Endodermal cell (in vitro differentiated cells): ENCODE data around the gene GABBR1. TPM values are rescaled to one million over a fixed set of nuclear protein-coding genes. Genes with fewer than 3 reads are reported as not detected.

ENCODE experiments used
- DNase-seq: peaks from one replicate; pipeline ENCODE4 v3.0.0-alpha.2; 2017
- H3K27ac ChIP-seq: 2 replicates; pipeline ENCODE4 v1.5.1; 2013; ENCODE audit warnings: mild to moderate bottlenecking, low read depth, low read length, moderate library complexity
- H3K27me3 ChIP-seq: 2 replicates; pipeline ENCODE4 v1.6.1; 2013; ENCODE audit warnings: mild to moderate bottlenecking, low read length, moderate library complexity; ENCODE audit not compliant: insufficient read depth, control insufficient read depth, poor library complexity, severe bottlenecking
- H3K36me3 ChIP-seq: 2 replicates; pipeline ENCODE4 v1.7.0; 2013; ENCODE audit warnings: mild to moderate bottlenecking, low read length, moderate library complexity; ENCODE audit not compliant: control insufficient read depth, insufficient read depth
- H3K4me1 ChIP-seq: one replicate; pipeline ENCODE4 v1.7.0; 2013; ENCODE audit warnings: low read length; ENCODE audit not compliant: control insufficient read depth, insufficient read depth
- H3K4me3 ChIP-seq: 2 replicates; pipeline ENCODE4 v1.5.1; 2013; ENCODE audit warnings: mild to moderate bottlenecking, low read length, moderate library complexity
- H3K9ac ChIP-seq: 2 replicates; pipeline ENCODE4 v1.6.1; 2013; ENCODE audit warnings: mild to moderate bottlenecking, low read length, moderate library complexity; ENCODE audit not compliant: poor library complexity, severe bottlenecking; ENCODE audit errors: extremely low read depth
- H3K9me3 ChIP-seq: 2 replicates; pipeline ENCODE4 v1.6.1; 2013; ENCODE audit warnings: mild to moderate bottlenecking, low read length, moderate library complexity; ENCODE audit not compliant: control insufficient read depth
- H3K27ac Mint-ChIP-seq: 2 replicates; pipeline ENCODE4 v1.8.0; 2020; ENCODE audit warnings: mixed read lengths
- H3K27me3 Mint-ChIP-seq: 2 replicates; pipeline ENCODE4 v1.8.0; 2021; ENCODE audit warnings: mild to moderate bottlenecking, mixed read lengths; ENCODE audit not compliant: insufficient read depth
- H3K36me3 Mint-ChIP-seq: 2 replicates; pipeline ENCODE4 v1.8.0; 2020; ENCODE audit warnings: low read depth, mixed read lengths
- H3K4me1 Mint-ChIP-seq: 2 replicates; pipeline ENCODE4 v1.8.0; 2020; ENCODE audit warnings: mixed read lengths
- H3K4me3 Mint-ChIP-seq: 2 replicates; pipeline ENCODE4 v1.8.0; 2020; ENCODE audit warnings: mild to moderate bottlenecking, moderate library complexity, mixed read lengths
- H3K9me3 Mint-ChIP-seq: 2 replicates; pipeline ENCODE4 v1.8.0; 2020; ENCODE audit warnings: mild to moderate bottlenecking, mixed read lengths
- WGBS, 2 experiments: methylation state at CpG; one replicate each; pipeline versions ENCODE4 v1.1.5 to v1.1.7; 2013; ENCODE audit warnings: missing lambda C conversion rate in 2 of 2, mixed read lengths in 1 of 2; ENCODE audit not compliant: insufficient coverage in 1 of 2, insufficient read length in 1 of 2; 5-methylcytosine and 5-hydroxymethylcytosine counted together
- total RNA-seq, 2 donors: library from RNA; stranded (reverse); fragmentation: NEBNext Ultra II Directional in 1 of 2; extraction: Animal tissue kit (Norgen Biotek cat#: 25700) in 1 of 2; gene quantifications; 2 replicates in 1 of 2; 3 replicates in 1 of 2; pipeline ENCODE4 v1.2.1, GENCODE V29; 2021
- TF ChIP-seq, protein P1 (sequence below): fragments of 200-600 bp; sonication (generic); conservative IDR thresholded peaks from 2 replicates; pipeline ENCODE4 v1.5.0; 2021; ENCODE audit warnings: antibody characterized with exemption, mild to moderate bottlenecking

GABBR1 gene
- total RNA-seq, 2 donors from 2014 or later = 81.8 to 99.1 TPM

DNA sequence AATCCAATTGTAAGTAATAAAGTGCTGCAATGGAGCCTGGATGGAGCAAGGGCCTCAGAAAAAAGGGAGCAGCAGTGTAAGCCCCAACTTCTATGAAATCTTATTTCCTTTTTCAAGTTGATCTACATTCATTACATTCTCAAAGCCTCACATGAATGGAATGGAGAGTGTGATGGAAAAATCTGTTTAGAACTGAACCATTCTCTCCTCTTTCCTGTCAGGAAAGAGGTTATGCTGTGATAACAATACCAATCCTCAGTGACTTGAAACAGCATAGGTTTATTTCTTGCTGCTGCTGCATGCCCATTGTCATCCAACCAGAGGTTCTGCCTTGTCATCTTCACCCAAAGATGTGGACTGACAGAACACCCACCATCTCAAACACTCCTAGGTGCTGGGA, 56.9 kb downstream of the GABBR1 start:
- no peak overlapping the region for H3K4me3 Mint-ChIP-seq
- Histone ChIP-seq H3K4me3 (no peak overlapping the region), H3K4me1 (no peaks in the 10 kb centered on the region), H3K27me3 (peaks cover 3% of the 10 kb centered on the region), H3K9ac (no peak overlapping the region), H3K27ac (no peak overlapping the region), H3K9me3 (no peaks in the 10 kb centered on the region), H3K36me3 (no peaks in the 10 kb centered on the region)
- no peak for DNase-seq
- peaks cover 7% of the 10 kb centered on the region for H3K27me3 Mint-ChIP-seq
- TF ChIP-seq, protein P1, sequence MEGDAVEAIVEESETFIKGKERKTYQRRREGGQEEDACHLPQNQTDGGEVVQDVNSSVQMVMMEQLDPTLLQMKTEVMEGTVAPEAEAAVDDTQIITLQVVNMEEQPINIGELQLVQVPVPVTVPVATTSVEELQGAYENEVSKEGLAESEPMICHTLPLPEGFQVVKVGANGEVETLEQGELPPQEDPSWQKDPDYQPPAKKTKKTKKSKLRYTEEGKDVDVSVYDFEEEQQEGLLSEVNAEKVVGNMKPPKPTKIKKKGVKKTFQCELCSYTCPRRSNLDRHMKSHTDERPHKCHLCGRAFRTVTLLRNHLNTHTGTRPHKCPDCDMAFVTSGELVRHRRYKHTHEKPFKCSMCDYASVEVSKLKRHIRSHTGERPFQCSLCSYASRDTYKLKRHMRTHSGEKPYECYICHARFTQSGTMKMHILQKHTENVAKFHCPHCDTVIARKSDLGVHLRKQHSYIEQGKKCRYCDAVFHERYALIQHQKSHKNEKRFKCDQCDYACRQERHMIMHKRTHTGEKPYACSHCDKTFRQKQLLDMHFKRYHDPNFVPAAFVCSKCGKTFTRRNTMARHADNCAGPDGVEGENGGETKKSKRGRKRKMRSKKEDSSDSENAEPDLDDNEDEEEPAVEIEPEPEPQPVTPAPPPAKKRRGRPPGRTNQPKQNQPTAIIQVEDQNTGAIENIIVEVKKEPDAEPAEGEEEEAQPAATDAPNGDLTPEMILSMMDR = no peak
- H3K4me1 Mint-ChIP-seq = peaks cover 4% of the 10 kb centered on the region
- no peaks in the 10 kb centered on the region for H3K36me3 Mint-ChIP-seq
- no peaks in the 10 kb centered on the region for H3K9me3 Mint-ChIP-seq
- no peak overlapping the region for H3K27ac Mint-ChIP-seq

DNA sequence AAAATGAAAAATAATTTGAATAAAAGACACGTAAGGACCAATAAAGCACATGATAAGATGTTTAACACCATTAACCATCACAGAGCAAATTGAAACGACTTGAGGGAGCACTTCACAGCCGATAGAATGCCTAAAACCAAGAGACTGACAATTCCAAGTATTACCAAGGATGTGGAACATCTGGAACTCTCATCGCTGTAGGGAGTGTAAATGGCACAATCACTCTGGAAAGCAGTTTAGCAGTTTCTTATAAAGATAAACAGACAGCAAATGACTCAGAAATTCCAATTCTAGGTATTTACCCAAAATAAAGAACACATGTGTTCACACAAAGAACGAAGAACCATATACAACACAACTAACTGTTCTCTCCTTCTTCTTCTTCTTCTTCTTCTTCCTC, 65.0 kb downstream of the GABBR1 start:
- Histone ChIP-seq H3K9ac (no peak overlapping the region), H3K27ac (no peak overlapping the region), H3K36me3 (no peaks in the 10 kb centered on the region), H3K27me3 (peaks cover 3% of the 10 kb centered on the region), H3K4me1 (no peaks in the 10 kb centered on the region), H3K9me3 (no peaks in the 10 kb centered on the region), H3K4me3 (no peak overlapping the region)
- TF ChIP-seq, protein P1 = no peak
- H3K4me1 Mint-ChIP-seq = no peaks in the 10 kb centered on the region
- no peaks in the 10 kb centered on the region for H3K9me3 Mint-ChIP-seq
- no peak overlapping the region for H3K27ac Mint-ChIP-seq
- peaks cover 9% of the 10 kb centered on the region for H3K27me3 Mint-ChIP-seq
- no peak for DNase-seq
- no peaks in the 10 kb centered on the region for H3K36me3 Mint-ChIP-seq
- H3K4me3 Mint-ChIP-seq = no peak overlapping the region
- 87 to 88% methylated on average over 2 to 5 of the region's 5 CpGs for WGBS, 2 experiments

DNA sequence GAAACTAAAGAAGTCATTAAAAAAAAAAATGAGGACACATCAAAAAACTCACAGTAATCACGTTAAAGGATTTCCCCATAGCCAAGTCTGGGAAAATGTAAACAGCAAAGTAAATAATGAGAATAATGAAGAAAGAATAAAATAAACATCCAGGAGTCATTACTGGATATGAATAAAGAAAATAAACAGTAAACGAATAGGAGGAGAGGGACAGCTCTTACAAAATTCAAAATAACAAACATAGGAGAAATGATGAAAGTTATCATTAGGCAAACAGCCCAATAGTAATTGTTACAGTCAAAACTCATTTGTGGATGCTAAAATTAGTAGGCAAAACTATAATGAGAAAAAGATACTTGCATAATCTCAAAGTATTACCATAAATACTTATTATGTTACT, 65.4 kb downstream of the GABBR1 start:
- no peaks in the 10 kb centered on the region for H3K9me3 Mint-ChIP-seq
- H3K4me1 Mint-ChIP-seq = no peaks in the 10 kb centered on the region
- Histone ChIP-seq H3K27ac (no peak overlapping the region), H3K9me3 (no peaks in the 10 kb centered on the region), H3K27me3 (peaks cover 3% of the 10 kb centered on the region), H3K9ac (no peak overlapping the region), H3K4me3 (no peak overlapping the region), H3K4me1 (no peaks in the 10 kb centered on the region), H3K36me3 (no peaks in the 10 kb centered on the region)
- TF ChIP-seq, protein P1 = no peak
- 84% methylated on average over 2 of the region's 2 CpGs; no CpG with 5 or more reads in 1 of the 2 experiments for WGBS, 2 experiments
- no peak overlapping the region for H3K4me3 Mint-ChIP-seq
- H3K27ac Mint-ChIP-seq = no peak overlapping the region
- no peak for DNase-seq
- H3K27me3 Mint-ChIP-seq = peaks cover 9% of the 10 kb centered on the region
- H3K36me3 Mint-ChIP-seq = no peaks in the 10 kb centered on the region
